B cell (primary cell): Measurements from ENCODE around the gene SPATA4. TPM values are rescaled to one million over a fixed set of nuclear protein-coding genes. Genes with fewer than 3 reads are reported as not detected.

ENCODE experiments used
- ATAC-seq: fragments of 200-7000 bp; cut with Tn5 transposase; one replicate; pipeline ENCODE4 v1.10.0; 2021; ENCODE audit warnings: low read depth, mild to moderate bottlenecking, moderate number of reproducible peaks, moderate library complexity
- CTCF ChIA-PET: fragments of 350-600 bp; sonication (Branson Sonifier 250); formaldehyde crosslinking; loops from one replicate; lab custom pipeline; 2021; ENCODE audit warnings: antibody characterized with exemption, inconsistent platforms; lab: Charles Lee
- POLR2A ChIA-PET: fragments of 350-600 bp; sonication (Branson Sonifier 250); formaldehyde crosslinking; loops from one replicate; lab custom pipeline; 2021; ENCODE audit warnings: antibody characterized with exemption; lab: Charles Lee
- DNase-seq: peaks from one replicate; pipeline ENCODE4 v3.0.0; 2013
- H2AFZ ChIP-seq: 2 replicates; pipeline ENCODE4 v1.6.1; 2012; ENCODE audit warnings: mild to moderate bottlenecking, low read depth, low read length; ENCODE audit not compliant: insufficient read depth, poor library complexity, severe bottlenecking
- H3K27ac ChIP-seq, 2 donors: 1 replicate in 1 of 2; 2 replicates in 1 of 2; pipeline ENCODE4 v1.5.1; 2012 to 2013; ENCODE audit warnings: low read length in 2 of 2, mild to moderate bottlenecking in 2 of 2, moderate library complexity in 1 of 2
- H3K27me3 ChIP-seq, 4 experiments: fragments of 200-600 bp in 1 of 4; sonication (generic) in 1 of 4; replicated peaks in 1 of 4; 1 replicate in 2 of 4; 2 replicates in 2 of 4; pipeline versions ENCODE4 v1.6.1 to v1.7.0; 2013 to 2016; ENCODE audit warnings: low read length in 3 of 4, mild to moderate bottlenecking in 2 of 4, mixed read lengths in 1 of 4, moderate library complexity in 1 of 4; ENCODE audit not compliant: insufficient read depth in 4 of 4, control insufficient read depth in 3 of 4; ENCODE audit errors: control extremely low read depth in 1 of 4
- H3K36me3 ChIP-seq, 2 experiments: replicated peaks in 1 of 2; 1 replicate in 1 of 2; 2 replicates in 1 of 2; pipeline versions ENCODE4 v1.6.1 to v1.7.1; 2013; ENCODE audit warnings: low read length in 1 of 2; ENCODE audit not compliant: insufficient read depth in 2 of 2, control insufficient read depth in 1 of 2; ENCODE audit errors: control extremely low read depth in 1 of 2, extremely low read depth in 1 of 2
- H3K4me1 ChIP-seq, 2 donors: fragments of 200-600 bp in 1 of 2; sonication (generic) in 1 of 2; 1 replicate in 1 of 2; 2 replicates in 1 of 2; pipeline versions ENCODE4 v1.5.1 to v1.6.1; 2013 to 2017; ENCODE audit warnings: low read length in 2 of 2; ENCODE audit not compliant: control insufficient read depth in 2 of 2, insufficient read depth in 2 of 2
- H3K4me2 ChIP-seq: replicated peaks from 2 replicates; pipeline ENCODE3; 2012; ENCODE audit warnings: mild to moderate bottlenecking, low read depth, low read length; ENCODE audit not compliant: poor library complexity, severe bottlenecking
- H3K4me3 ChIP-seq, 5 experiments: fragments of 200-600 bp in 1 of 5; sonication (generic) in 1 of 5; 1 replicate in 3 of 5; 2 replicates in 2 of 5; pipeline versions ENCODE4 v1.5.1 to v1.7.0; 2011 to 2016; ENCODE audit warnings: low read length in 4 of 5, mild to moderate bottlenecking in 4 of 5, low read depth in 2 of 5, control low read depth in 1 of 5, moderate library complexity in 1 of 5; ENCODE audit not compliant: insufficient read depth in 1 of 5; ENCODE audit errors: control extremely low read depth in 1 of 5, extremely low read depth in 1 of 5
- H3K79me2 ChIP-seq: fragments of 200-600 bp; sonication (generic); one replicate; pipeline ENCODE4 v1.6.0; 2016; ENCODE audit warnings: low read length; ENCODE audit not compliant: control insufficient read depth, insufficient read depth
- H3K9ac ChIP-seq: fragments of 200-600 bp; sonication (generic); 2 replicates; pipeline ENCODE4 v1.6.1; 2017; ENCODE audit warnings: mild to moderate bottlenecking, low read length, moderate library complexity
- H3K9me3 ChIP-seq, 3 donors: one replicate each; pipeline versions ENCODE4 v1.6.1 to v1.7.1; 2013; ENCODE audit warnings: low read length in 2 of 3; ENCODE audit not compliant: control insufficient read depth in 2 of 3, insufficient read depth in 1 of 3; ENCODE audit errors: control extremely low read depth in 1 of 3
- H4K20me1 ChIP-seq: 2 replicates; pipeline ENCODE4 v1.6.0; 2012; ENCODE audit warnings: mild to moderate bottlenecking, low read length; ENCODE audit not compliant: insufficient read depth, control insufficient read depth, poor library complexity, severe bottlenecking
- H3K27ac Mint-ChIP-seq: one replicate; pipeline ENCODE4 v1.8.0; 2021; ENCODE audit warnings: mixed read lengths
- H3K27me3 Mint-ChIP-seq: one replicate; pipeline ENCODE4 v1.8.0; 2021; ENCODE audit warnings: mixed read lengths
- H3K4me1 Mint-ChIP-seq: one replicate; pipeline ENCODE4 v1.8.0; 2021; ENCODE audit warnings: mixed read lengths
- H3K4me3 Mint-ChIP-seq: one replicate; pipeline ENCODE4 v1.8.0; 2021; ENCODE audit warnings: mixed read lengths
- H3K9me3 Mint-ChIP-seq: one replicate; pipeline ENCODE4 v1.8.0; 2022; ENCODE audit warnings: mixed read lengths; ENCODE audit not compliant: insufficient read depth
- CTCF ChIP-seq: fragments of 200-600 bp; IDR thresholded peaks from one replicate; pipeline ENCODE4 v1.8.0; 2022; ENCODE audit warnings: antibody characterized with exemption, mild to moderate bottlenecking
- EZH2 ChIP-seq: IDR thresholded peaks from 2 replicates; pipeline ENCODE4 v1.6.1; 2012; ENCODE audit warnings: borderline replicate concordance, low read depth, mild to moderate bottlenecking, moderate library complexity, low read length; ENCODE audit not compliant: insufficient read depth, poor library complexity, severe bottlenecking
- WGBS: methylation state at CpG from one replicate; pipeline ENCODE4 v1.1.5; 2013; ENCODE audit warnings: missing lambda C conversion rate; ENCODE audit not compliant: insufficient coverage; 5-methylcytosine and 5-hydroxymethylcytosine counted together
- intact Hi-C: fragments of 100-400 bp; cut with micrococcal nuclease; formaldehyde crosslinking; loops from one replicate; pipeline ENCODE4 v1.10.0; 2022
- polyA plus RNA-seq: library from polyadenylated mRNA; depleted of rRNA; stranded (reverse); fragments of >200 nt; gene quantifications from 2 replicates; pipeline ENCODE4 v1.2.3, GENCODE V29; 2012
- total RNA-seq, 2 donors: library from RNA; stranded (reverse); fragments of 120-200 nt in 1 of 2; gene quantifications; 1 replicate in 1 of 2; 2 replicates in 1 of 2; pipeline versions ENCODE4 v1.2.3 to v1.2.4, GENCODE V29; 2013 to 2022

SPATA4 gene
- total and polyA plus RNA-seq, 2 donors (not counting 1 experiment from before 2014, with no cell fraction given) = not detected

GRCh38 chr4:176186671-176187395, 8.6 kb downstream of the SPATA4 start:
- H3K27ac ChIP-seq = no peak overlapping the region
- no peaks in the 10 kb centered on the region for H4K20me1 ChIP-seq
- Mint-ChIP-seq H3K4me1 (no peaks in the 10 kb centered on the region), H3K9me3 (no peaks in the 10 kb centered on the region), H3K4me3 (no peak overlapping the region), H3K27ac (no peak overlapping the region), H3K27me3 (peaks cover 34% of the 10 kb centered on the region)
- no peak overlapping the region for H3K4me3 ChIP-seq
- H3K36me3 ChIP-seq = no peaks in the 10 kb centered on the region
- H2AFZ ChIP-seq = no peak overlapping the region
- POLR2A ChIA-PET = no interaction called here
- H3K9ac ChIP-seq = no peak overlapping the region
- 100% methylated on average over 2 of the region's 6 CpGs for WGBS
- TF ChIP-seq EZH2 (no peak), CTCF (no peak)
- peaks cover 0 to 10% (median 4%) of the 10 kb centered on the region in 4 experiments for H3K27me3 ChIP-seq
- DNase-seq (no peak), ATAC-seq (no peak)
- CTCF ChIA-PET = no interaction called here
- H3K9me3 ChIP-seq = no peaks in the 10 kb centered on the region
- intact Hi-C loops = no loop called here
- no peaks in the 10 kb centered on the region for H3K79me2 ChIP-seq
- H3K4me2 ChIP-seq = no peak overlapping the region
- H3K4me1 ChIP-seq = no peaks in the 10 kb centered on the region

DNA sequence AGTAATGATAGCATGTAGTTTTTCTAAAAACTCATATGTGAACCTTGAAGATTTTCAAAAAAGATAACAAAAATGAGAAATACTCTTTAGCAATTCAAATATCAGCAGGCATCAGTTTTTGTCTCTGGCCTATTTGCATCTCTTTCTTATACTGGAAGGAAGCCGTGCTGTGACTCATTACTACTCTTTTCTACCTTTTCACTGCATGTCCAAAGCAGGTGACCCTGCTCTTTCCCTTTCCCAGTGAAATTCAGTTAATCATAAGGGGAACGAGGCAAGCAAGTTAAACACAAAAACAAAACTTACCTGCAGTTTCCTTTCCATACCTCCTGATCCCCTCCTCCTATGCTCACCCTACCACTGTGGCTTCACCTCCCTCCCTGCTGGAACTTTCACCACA, 9.3 kb downstream of the SPATA4 start:
- no peaks in the 10 kb centered on the region for H3K79me2 ChIP-seq
- no peak overlapping the region for H2AFZ ChIP-seq
- TF ChIP-seq CTCF (no peak), EZH2 (no peak)
- ChIA-PET POLR2A (no interaction called here), CTCF (no interaction called here)
- no peak overlapping the region for H3K4me3 ChIP-seq
- Mint-ChIP-seq H3K4me1 (no peaks in the 10 kb centered on the region), H3K27ac (no peak overlapping the region), H3K27me3 (peaks cover 28% of the 10 kb centered on the region), H3K4me3 (no peak overlapping the region), H3K9me3 (no peaks in the 10 kb centered on the region)
- no peak overlapping the region for H3K4me2 ChIP-seq
- H3K36me3 ChIP-seq = no peaks in the 10 kb centered on the region
- H3K27me3 ChIP-seq = peaks cover 0 to 8% (median 3%) of the 10 kb centered on the region in 4 experiments
- intact Hi-C loops = no loop called here
- WGBS = 67% methylated on average over 1 of the region's 2 CpGs
- no peaks in the 10 kb centered on the region for H3K9me3 ChIP-seq
- DNase-seq (no peak), ATAC-seq (no peak)
- H3K4me1 ChIP-seq = no peaks in the 10 kb centered on the region
- H3K27ac ChIP-seq = no peak overlapping the region
- no peak overlapping the region for H3K9ac ChIP-seq
- no peaks in the 10 kb centered on the region for H4K20me1 ChIP-seq
